Activated T-helper 9 cell treated with anti-CD3 and anti-CD28 coated beads, Interleukin-2, amount 50 U/mL, for 16 hours (primary cell): ENCODE results near the gene RETREG3.
A peak's percentile ranks its signal among the peaks of the same experiment; 100 is the strongest.

Experiments
- DNase-seq: peaks from one replicate; pipeline ENCODE4 v3.0.0-alpha.2; 2020; ENCODE audit warnings: low read depth

Gene RETREG3

DNA sequence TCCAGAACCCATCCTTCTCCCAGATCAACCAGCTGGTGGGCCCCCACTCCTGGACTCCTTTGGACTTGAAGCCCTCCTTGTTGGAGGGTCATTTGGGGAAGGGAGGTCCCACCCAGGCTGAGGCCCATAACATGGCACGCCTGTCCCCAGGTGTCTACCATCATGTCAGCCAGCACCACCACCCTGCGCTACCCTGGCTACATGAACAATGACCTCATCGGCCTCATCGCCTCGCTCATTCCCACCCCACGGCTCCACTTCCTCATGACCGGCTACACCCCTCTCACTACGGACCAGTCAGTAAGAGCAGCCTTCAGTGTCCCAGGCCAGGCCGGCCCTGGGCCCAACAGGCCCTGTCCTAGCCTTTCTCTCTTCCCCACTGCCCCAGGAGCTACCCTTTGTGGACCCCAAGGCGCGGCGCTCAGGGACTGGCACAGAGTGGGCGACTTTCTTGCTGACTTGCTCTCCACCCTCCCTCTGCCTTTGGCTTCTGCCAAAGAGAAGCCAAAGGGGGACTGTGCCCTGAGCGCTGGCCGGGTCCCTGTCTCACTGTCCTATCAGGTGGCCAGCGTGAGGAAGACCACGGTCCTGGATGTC, 4.6 kb upstream of the RETREG3 start:
- DNase-seq, result no peak

DNA sequence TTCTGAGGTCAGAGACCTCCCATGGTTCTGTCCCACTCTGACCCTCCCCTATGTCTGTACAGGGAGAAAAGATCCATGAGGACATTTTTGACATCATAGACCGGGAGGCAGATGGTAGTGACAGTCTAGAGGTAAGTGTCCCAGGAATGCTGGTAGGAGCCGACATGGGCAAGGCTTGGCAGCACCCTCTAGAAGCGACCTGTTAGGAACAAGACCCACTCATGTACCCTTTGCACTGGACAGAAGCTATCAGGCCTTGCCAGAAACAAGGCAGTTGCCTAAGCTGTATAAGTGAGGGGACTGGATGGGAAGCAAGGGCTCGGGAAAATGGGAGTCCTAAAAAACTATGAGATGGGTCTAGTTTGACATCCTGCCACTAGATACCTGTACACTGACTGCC, 2.8 kb upstream of the RETREG3 start:
- DNase-seq, result no peak

DNA sequence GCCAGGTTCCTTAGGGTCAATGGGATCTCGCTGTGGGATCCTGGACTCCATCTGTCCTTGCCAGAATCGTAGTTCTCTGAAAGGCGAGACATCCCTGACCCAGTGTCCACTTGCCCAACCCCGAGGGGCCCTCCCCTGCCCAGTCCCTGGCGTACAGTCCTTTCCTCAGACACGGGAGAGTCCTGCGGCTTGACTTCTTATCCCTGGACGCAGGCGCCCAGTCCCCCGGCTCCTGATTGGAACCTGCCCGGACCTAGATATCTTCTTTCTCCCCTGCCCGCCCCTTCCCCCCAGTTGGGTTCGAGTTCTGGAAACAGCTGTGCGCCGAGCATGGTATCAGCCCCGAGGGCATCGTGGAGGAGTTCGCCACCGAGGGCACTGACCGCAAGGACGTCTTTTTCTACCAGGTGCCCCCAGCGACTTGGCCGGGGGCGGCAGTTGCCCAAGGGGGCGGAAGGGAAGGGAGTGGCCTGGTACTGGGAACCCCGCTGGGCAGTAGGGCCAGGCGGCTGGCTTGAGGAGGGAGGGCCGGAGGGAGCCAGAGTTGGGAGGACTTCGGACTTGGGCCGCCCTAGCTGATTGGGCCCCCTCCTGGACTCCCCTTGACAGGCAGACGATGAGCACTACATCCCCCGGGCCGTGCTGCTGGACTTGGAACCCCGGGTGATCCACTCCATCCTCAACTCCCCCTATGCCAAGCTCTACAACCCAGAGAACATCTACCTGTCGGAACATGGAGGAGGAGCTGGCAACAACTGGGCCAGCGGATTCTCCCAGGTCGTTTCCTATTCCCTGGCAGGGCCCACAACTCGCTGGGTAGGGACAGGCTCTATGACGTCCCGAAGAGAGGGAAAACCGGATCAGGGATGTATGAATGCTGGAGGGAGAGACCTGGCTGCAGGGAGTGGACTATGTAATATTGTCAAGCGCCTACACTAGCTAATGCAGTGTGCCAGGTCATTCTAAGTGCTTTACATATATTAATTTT, 934 bp upstream of the RETREG3 start:
- peak; percentile 5 for DNase-seq

DNA sequence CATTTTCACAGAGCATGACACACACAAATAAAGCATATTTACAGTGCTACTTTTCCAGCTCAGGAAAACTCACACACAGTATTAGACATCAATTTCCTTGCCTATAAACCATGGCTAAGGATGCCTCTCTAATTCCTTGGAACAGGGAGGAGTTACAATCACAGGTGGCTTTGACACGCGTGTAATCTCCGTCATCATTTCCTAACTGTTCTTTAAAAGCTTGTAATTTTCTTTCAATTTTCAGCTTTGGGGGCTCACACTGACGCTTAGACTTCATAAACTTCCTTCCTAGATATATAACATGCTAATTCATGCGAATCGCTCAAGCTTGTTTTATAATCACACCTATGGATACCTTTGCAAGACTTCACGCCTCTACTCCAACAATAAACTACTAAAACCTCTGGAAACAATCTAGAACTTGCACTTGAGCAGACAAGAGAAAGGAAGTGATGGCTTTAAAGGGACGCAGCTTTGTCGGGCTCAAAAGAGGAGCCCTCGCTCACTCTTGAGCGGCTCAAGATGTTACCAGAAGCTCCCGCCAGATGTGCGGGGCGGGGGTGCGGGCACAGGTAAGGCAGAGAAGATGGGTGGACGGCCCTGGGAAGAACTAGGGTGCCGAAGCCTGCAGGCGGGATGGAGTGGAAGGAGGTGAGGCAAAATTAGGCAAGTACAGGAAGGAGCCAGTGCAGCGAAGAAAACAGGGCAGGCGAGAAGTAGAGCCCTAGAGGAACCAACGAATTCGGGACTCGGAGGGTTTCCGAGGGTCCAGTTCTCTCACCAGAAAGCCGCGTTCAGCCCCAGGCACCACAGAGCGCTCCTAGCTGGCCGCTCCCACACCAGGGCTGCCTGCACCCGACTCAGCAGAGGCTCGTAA, 631 bp downstream of the RETREG3 start:
- DNase-seq, result no peak

DNA sequence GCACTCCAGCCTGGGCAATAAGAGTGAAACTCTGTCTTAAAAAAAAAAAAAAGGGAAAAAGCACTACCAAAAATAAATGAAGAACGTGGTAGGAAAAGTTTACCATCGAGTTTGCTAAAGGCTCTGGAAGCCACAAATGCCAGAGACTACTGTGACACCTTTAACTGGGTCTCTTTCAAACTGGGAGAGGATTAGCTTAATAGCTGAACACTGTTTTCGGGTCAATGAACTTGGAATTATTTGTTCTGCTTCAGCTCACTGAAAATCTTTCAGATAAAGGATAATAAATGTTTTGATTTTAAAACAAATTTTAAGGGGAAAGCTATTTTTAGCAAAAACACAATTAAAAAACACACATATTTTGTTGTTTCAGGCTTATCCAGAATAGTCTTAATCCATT, 1.4 kb downstream of the RETREG3 start:
- DNase-seq, result no peak

DNA sequence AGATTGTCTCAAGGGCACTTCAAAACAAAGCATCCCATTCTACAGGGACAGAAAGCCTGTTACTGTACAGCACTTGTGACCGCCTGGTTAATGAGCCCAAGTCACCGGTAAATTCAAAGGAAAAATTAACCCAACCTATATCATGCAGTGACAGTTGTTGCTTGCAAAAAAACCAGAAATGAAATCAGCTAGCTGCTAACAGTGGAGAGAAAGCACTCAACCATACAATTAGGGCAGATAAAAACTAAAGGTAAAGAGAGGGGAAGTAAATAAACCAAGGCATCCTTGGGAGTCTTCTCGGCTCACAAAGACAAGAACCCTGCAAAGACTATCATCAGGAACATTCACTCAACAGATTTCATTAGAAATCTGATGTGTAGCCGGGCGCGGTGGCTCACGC, 5.9 kb downstream of the RETREG3 start:
- no peak for DNase-seq

DNA sequence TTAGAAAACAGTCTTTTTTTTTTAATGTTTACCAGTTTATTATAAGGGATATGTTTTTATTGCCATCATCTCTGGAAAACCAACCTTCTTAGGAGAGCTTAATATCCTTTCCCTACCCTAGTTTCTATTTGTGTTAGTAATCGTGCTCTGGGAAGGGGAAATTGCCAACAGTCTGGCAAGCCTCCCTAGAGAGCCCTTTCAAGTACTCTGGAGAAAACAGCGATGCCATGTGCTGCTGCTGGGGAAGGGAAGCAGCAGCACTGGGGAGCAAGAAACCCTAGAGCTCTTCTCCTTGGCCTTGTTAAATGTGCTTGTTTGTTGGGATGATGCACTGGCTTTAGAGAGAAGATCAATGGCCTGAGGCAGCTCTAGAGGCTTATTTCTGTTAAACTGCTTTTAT, 10.3 kb downstream of the RETREG3 start:
- DNase-seq, result no peak

DNA sequence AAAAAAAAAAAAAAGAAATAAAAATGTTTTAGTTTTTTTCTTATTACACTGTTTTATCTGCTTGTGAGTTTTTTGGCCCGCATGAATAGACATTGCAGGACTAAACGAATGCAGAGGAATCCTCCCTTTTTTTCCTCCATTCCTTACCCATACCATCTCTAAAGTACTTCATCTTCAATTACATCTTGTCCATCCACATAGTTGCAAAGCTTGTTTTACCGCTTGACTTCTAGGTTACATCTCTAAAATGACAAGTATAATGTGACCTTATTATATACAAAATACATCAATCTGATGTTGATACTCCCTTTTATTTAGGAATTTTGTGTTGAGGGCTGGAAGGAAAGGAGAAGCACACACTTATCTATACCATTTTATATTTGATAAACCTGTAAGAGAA, 12.8 kb downstream of the RETREG3 start:
- no peak for DNase-seq

DNA sequence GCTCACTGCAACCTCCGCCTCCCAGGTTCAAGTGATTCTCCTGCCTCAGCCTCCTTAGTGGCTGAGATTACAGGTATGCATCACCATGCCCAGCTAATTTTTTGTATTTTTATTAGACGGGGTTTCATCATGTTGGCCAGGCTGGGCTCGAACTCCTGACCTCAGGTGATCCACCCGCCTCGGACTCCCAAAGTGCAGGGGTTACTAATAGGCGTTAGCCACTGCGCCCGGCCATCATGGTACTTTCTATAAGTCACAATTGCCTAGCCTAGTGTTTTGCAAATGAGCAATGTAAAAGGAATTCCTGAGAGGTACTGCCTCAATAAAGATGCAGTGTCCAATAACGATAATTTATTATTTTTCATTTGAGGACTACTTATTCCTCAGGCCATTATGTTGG, 17.8 kb downstream of the RETREG3 start:
- no peak for DNase-seq

DNA sequence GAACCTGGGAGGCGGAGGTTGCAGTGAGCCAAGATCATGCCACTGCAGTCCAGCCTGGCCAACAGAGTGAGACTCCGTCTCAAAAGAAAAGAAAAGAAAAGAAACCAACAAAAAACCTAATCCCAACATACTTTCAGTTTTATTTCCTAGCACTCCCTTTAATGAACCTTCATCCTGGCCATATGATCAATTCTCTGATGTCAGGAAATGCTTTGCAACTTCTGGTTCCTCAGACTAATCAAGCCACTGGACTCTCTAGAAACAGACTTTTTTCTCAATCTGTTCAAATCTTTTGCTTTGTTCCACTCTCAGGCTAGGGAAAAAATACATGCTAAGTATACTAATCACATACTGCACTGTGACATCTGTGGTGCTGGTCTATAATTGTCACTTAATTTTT, 18.3 kb downstream of the RETREG3 start:
- DNase-seq, result no peak

DNA sequence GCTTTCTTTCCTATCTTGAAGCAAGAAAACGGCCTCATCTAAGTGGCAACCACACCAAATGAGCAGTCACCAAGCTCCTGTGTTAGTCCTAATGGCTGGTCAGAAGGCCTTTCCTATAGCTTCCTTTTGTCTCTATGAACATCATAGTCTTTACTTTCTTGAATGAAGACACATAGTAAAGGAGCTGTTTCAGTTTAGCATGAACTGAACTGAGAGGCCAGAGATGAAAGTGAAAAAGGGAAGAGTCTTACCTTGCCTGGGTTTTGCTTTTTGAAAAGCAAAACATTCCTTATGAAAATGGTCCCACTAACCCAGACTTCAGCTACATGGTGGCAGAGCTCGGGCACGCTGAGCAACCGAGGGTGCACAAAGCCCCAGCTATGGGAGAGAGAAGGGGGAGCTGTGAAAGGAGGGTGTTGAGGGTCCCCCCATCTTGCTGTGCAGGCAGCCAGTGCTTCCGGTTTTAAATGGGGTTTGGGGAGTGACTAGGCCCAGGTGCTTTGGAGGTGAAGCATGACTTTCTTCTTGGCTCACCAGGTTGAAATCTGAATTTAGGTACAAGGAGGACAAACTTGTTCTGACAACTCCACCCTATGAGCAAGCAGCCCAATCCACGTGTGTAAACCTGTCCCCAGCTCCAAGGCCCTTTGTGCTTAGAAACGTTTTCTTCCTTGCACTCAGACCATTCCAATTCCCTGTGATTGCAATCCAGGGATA, 22.5 kb downstream of the RETREG3 start:
- DNase-seq, result no peak

DNA sequence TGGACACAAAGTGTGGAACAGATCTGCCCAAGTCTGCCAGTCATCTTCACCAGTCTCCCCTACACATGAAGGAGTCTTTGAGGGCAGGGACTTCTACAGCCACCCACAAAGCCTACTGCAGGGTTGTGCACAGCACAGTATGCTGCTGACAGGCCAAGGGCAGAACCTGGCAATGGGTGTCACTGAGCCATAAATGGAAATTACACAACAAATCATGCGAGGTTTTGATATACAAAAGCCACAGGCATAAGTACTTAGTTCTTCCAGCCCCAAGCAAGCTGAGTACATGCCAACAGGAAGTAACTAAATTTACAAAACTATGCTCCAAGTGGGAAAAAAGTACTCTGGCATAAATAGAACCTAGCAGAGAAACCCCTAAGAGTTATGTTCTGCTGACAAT, 23.8 kb downstream of the RETREG3 start:
- DNase-seq, result no peak

DNA sequence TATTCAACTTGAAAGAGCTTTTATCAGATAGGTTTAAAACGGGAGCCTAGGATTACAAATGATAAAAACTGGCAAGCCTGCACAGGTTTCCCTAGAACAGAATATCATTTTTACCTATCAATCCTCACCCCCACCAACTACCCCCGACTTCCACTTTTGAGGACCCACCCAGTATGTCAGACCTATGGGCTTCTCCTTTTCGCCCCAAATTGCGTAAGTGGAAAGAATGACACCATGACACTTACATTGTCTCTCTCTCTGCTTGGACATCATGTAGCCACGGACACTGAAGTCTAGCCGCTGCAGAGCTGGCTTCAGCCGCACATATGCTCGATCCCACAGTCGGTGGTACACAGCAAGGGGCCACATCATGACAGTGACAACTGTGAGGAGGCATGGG, 24.3 kb downstream of the RETREG3 start:
- no peak for DNase-seq

DNA sequence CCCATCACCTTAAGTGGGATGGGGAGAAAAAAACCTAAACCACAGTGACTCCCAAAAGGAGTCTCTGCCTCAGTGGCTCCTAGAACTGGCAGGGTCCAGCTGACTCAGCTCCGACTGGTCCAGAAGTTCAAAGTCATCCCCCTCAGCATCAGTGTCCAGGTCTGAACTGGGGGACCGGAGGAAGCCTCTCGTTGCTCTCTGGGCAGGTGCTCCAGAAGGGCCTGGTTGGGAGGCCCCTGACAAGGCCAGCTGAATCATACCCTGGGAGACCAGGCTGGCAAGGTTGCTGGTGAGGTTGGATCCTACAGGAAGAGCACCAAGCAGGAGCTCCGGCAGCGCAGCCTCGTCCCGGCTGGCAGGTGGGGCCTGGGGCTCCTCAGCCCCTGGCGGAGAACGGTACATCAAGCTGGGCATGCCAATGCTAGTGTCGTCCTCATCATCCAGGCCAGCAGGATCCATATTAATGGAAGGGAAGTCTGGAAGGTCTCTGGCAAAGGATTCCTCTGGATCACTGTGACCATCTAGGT, 27.4 kb downstream of the RETREG3 start:
- no peak for DNase-seq

DNA sequence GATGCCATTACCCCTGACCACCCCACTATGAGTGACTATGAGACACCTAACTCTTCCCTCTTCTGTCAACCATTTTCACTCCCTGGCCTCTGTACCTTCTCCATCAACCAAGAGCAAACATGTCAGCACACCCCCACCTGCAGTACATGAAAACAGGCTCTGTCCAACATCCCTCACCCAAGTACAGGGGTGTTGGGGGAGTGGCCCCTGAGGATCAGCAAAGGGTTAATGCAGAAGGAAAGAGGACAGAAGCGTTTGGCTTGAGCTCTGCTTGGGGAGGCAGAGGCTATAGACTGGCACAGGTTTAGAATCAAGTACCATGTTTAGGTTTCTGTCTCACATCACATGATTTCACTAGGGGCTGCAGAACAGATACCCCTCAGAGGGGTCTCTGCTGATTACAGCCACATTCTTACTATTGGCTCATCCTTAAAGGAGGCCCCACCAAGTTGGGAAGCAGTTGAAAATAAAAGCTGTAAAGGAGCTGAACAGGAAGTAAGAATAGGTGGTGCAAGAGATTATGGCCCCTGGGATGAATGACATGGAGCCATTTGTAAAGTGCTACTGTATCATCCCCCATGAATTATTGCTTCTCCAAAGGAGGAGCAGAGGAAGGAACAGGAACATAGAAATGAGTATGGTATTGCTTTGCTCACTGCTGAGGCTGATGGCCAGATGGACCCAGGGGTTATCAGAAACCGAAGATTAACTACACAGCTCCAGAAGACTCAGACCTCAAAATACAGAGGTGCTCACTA, 29.2 kb downstream of the RETREG3 start:
- no peak for DNase-seq

DNA sequence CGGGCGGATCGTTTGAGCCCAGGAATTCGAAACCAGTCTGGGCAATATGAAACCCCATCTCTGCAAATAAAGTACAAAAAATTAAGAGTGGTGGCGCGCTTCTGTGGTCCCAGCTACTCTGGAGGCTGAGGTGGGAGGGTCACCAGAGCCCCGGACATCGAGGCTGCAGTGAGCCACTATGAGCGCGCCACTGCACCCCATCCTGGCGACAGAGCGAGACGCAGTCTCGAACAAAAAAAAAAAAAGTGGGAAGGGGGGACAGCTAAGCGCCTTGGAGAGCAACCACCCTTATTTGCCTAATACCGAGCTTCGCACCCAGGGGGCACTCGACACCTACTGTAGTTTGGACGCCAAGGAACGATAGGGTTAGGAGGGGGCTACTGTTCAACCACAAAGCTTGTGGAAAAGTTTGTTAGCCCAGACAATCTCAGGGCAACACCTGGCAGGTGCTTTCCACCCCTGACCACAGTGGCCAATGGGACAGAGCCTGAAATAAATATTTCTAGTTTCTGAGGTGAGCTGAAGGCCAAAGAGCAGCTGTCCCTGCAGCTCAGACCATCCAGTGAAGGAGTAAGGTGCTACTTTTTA, 30.8 kb downstream of the RETREG3 start:
- peak; percentile 42 for DNase-seq

DNA sequence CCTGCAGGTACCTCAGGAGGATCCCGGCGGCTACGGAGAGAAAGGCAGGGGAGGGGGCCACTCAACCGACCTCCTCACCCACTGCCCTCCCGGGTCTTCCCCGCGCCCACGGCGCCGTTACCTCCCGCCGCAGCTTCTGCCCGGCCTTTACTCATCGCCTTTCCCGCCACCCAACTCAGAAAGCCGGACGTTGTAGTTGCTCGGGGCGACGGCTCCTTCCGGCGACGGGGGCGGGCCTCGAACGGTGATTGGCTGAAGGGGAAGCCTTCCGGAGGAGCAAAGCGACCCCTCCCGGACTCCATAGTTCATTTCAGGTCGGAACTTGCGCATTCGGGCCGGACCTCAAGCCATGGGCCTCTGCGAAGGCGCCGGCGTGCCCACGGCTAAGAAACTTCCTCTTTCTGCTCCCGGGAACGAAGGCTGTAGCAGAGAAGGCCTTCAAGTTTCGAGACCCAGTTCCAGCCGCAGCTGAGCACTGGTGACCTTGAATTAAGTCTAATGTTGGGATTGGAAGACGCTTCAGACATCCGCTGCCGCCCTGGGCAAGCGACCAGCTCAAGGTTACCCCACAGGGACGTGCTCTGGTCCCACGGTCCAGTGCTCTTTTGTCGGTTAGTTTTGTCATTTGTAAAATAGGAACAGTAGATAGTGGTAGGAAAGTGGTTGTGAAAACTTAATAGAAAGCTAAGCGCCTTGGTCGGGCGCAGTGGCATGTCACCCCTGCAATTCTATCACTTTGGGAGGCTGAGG, 31.5 kb downstream of the RETREG3 start, which contains the start of gene PSMC3IP:
TSS of gene PSMC3IP (minus strand) at position 198 of the 750 bp plus-strand sequence. CDS start at position 155, 43 bp downstream.
- peak; percentile 89 for DNase-seq

DNA sequence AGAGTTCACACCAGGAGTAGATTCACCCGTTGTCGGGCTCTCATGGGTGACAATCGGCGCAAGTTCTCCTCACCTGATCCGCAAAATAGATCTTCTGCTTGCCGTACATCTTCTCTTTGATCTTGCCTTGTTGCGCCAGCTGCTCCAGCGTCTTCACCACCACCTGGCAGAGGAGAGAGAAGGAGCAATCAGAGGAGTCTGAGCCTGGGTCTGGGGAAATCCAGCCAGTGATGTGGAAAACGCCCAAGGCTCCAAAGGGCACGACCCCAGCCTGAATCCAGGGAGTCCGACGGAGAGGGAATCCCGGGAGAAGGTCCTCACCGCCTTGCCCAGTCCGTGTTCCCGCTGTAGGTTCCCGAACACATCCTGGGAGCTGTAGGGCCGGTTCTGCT, 32.0 kb downstream of the RETREG3 start:
- no peak for DNase-seq

DNA sequence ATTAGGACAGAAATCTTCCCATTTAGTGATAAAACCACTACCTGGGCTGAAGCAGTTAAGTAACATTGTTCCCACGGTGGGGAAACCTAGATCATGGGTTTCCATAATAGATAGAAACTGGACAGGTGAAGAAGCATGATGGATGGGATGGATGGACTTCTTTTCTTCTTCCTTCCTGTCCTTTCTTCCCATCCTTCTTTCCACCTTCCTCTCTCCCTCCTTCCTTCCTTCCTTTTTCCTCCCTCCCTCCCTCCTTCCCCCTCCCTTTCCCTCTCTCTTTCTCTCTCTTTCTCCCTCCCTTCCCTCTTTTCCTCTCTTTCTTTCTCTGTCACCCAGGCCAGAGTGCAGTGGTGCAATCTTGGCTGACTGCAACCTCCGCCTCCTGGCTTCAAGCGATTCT, 34.7 kb downstream of the RETREG3 start:
- no peak for DNase-seq

DNA sequence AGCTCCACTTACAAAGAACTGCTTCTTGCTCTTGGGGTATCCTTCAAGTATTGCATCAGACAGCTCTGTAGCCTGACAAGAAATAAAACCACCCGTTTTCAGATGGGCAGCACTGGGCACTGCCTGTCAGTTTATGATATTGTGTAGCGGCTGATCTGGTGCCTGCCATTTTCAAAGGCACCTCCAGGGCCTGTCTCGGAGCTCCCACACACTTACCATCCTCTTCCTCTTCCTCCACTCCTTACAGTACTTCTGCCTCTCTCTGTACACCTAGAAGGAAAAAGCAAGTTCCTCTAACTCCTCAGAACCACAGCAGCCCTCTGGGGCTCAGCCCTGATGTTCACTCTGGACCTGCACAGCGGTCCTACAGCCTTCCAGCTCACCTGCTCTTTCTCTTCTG, 36.1 kb downstream of the RETREG3 start:
- DNase-seq, result no peak
